ENCODE data around the gene PMF1. TPM values are rescaled to one million over a fixed set of nuclear protein-coding genes. Genes with fewer than 3 reads are reported as not detected.
A peak's percentile ranks its signal among the peaks of the same experiment; 100 is the strongest.

Gene PMF1
- total and polyA plus RNA-seq, 2 of the 13 experiments (the other 11 are each of a cell fraction or from before 2014, with no cell fraction given) = 72.5 to 89.0 TPM

- in situ Hi-C loops (cut with HindIII; ENCODE audit: extremely low pct_ligation_motif_present, low pct_unique_long_range_greater_than_20kb) = no loop called here
- intact Hi-C loops (cut with micrococcal nuclease; ENCODE audit: unreplicated experiment) = no loop called here
- H3K4me3 ChIP-seq (replicated peaks in 1 of 3; ENCODE audit: insufficient read depth in 1 of 3, low read depth in 2 of 3, low read length in 3 of 3) = no peak overlapping the region
- ATAC-seq (no peak), DNase-seq (ENCODE audit: low spot score) (no peak), FAIRE-seq (no peak)
- H3K27ac ChIP-seq (ENCODE audit: extremely low read length, insufficient read depth, low read length) = no peak overlapping the region
- H2AFZ ChIP-seq (ENCODE audit: low read length) = no peak overlapping the region
- no peaks in the 10 kb centered on the region for H4K20me1 ChIP-seq (ENCODE audit: insufficient read depth, low read length)
- no peaks in the 10 kb centered on the region for H3K9me3 ChIP-seq (ENCODE audit: low read length)
- no peak overlapping the region for H3K4me2 ChIP-seq (ENCODE audit: low read depth, low read length)
- ChIA-PET CTCF (ENCODE audit: low intra/inter-chr PET ratio, low total read pairs) (no interaction called here), POLR2A (no interaction called here)
- H3K4me1 ChIP-seq (ENCODE audit: insufficient read depth, low read length) = peaks cover 31% of the 10 kb centered on the region
- BruUV-seq (replicated peaks) = no TSS peak
- no peaks in the 10 kb centered on the region; a peak in 1 of 5 replicates for H3K27me3 ChIP-seq (ENCODE audit: control insufficient read depth in 1 of 2, insufficient read depth in 2 of 2, low read length in 2 of 2)
- no peak overlapping the region for H3K9ac ChIP-seq (ENCODE audit: insufficient read depth, low read depth, low read length)
- TF ChIP-seq RELA (CRISPR knock-in tag; IDR thresholded peaks at IDR 0.05) (peak; percentile 66; the same call in 1 of the 2 replicates), ZUFSP (CRISPR knock-in tag; IDR thresholded peaks at IDR 0.05; ENCODE audit: borderline replicate concordance) (no peak)
- H3K79me2 ChIP-seq (ENCODE audit: insufficient read depth, low read length) = no peaks in the 10 kb centered on the region
- WGBS (ENCODE audit: low lambda C conversion rate) = 14% methylated on average over 2 of the region's 2 CpGs
- H3K36me3 ChIP-seq (replicated peaks in 1 of 2; ENCODE audit: control insufficient read depth in 1 of 2, insufficient read depth in 2 of 2, low read length in 2 of 2) = no peaks in the 10 kb centered on the region
Observed at GRCh38 chr1:156165083-156165482, 47.7 kb upstream of the PMF1 start.

- H3K4me2 ChIP-seq (ENCODE audit: low read depth, low read length) = no peak overlapping the region; the same call in 1 of the 2 replicates
- 34% methylated on average over 5 of the region's 5 CpGs for WGBS (ENCODE audit: low lambda C conversion rate)
- no peaks in the 10 kb centered on the region; a peak in 1 of 5 replicates for H3K27me3 ChIP-seq (ENCODE audit: control insufficient read depth in 1 of 2, insufficient read depth in 2 of 2, low read length in 2 of 2)
- no peaks in the 10 kb centered on the region for H3K79me2 ChIP-seq (ENCODE audit: insufficient read depth, low read length)
- FAIRE-seq (no peak), ATAC-seq (no peak), DNase-seq (ENCODE audit: low spot score) (no peak)
- TF ChIP-seq ZSCAN29 (CRISPR knock-in tag; conservative IDR thresholded peaks at IDR 0.05) = no peak
- TF ChIP-seq HBP1 (CRISPR knock-in tag; IDR thresholded peaks at IDR 0.05; ENCODE audit: low read depth) = no peak
- TF ChIP-seq ZNF337 (CRISPR knock-in tag; IDR thresholded peaks at IDR 0.05; ENCODE audit: borderline replicate concordance, low read depth) = no peak
- TF ChIP-seq SIX1 (CRISPR knock-in tag; IDR thresholded peaks at IDR 0.05; ENCODE audit: borderline replicate concordance) = no peak
- no peak overlapping the region for H3K4me3 ChIP-seq (replicated peaks in 1 of 3; ENCODE audit: insufficient read depth in 1 of 3, low read depth in 2 of 3, low read length in 3 of 3)
- H3K4me1 ChIP-seq (ENCODE audit: insufficient read depth, low read length) = peaks cover 28% of the 10 kb centered on the region
- in situ Hi-C loops (cut with HindIII; ENCODE audit: extremely low pct_ligation_motif_present, low pct_unique_long_range_greater_than_20kb) = no loop called here
- POLR2A ChIA-PET = no interaction called here
- H3K9ac ChIP-seq (ENCODE audit: insufficient read depth, low read depth, low read length) = no peak overlapping the region
- H4K20me1 ChIP-seq (ENCODE audit: insufficient read depth, low read length) = no peaks in the 10 kb centered on the region
- intact Hi-C loops (cut with micrococcal nuclease; ENCODE audit: unreplicated experiment) = no loop called here
- H3K9me3 ChIP-seq (ENCODE audit: low read length) = no peaks in the 10 kb centered on the region
- CTCF ChIA-PET (ENCODE audit: low intra/inter-chr PET ratio, low total read pairs) = no interaction called here
- H3K36me3 ChIP-seq (replicated peaks in 1 of 2; ENCODE audit: control insufficient read depth in 1 of 2, insufficient read depth in 2 of 2, low read length in 2 of 2) = no peaks in the 10 kb centered on the region
- no peak overlapping the region for H2AFZ ChIP-seq (ENCODE audit: low read length)
- no peak overlapping the region for H3K27ac ChIP-seq (ENCODE audit: extremely low read length, insufficient read depth, low read length)
- no TSS peak for BruUV-seq (replicated peaks)
Observed at GRCh38 chr1:156167536-156167935, 45.3 kb upstream of the PMF1 start.

All from HepG2 (cell line).